SU-DHL-6 (cell line): ENCODE data around the gene ZNF280D.

ENCODE experiments used
- CTCF ChIP-seq: fragments of 200-600 bp; sonication (generic); IDR thresholded peaks from one replicate; pipeline ENCODE4 v1.5.1; 2017; ENCODE audit warnings: antibody characterized with exemption, mild to moderate bottlenecking, low read length, moderate library complexity; ENCODE audit not compliant: insufficient read depth, poor library complexity, severe bottlenecking
- EZH2phosphoT487 ChIP-seq: fragments of 200-600 bp; sonication (generic), shearing (Covaris generic); conservative IDR thresholded peaks from 2 replicates; pipeline ENCODE4 v1.6.1; 2018; ENCODE audit warnings: mild to moderate bottlenecking, antibody characterized with exemption, low read length, moderate library complexity, mixed read lengths

- TF ChIP-seq CTCF (no peak), EZH2phosphoT487 (no peak)
Observed at GRCh38 chr15:56763141-56763895, 30.0 kb upstream of the ZNF280D start.
